Thoracic aorta (tissue), 2 donors: ENCODE data around the gene NUDC. TPM values are rescaled to one million over a fixed set of nuclear protein-coding genes. Genes with fewer than 3 reads are reported as not detected.
"Not testable (repeated sequence)": the region's sequence is repeated elsewhere in the genome, so short reads cannot be mapped to it uniquely, and the experiment has no call there.

Source experiments
- ATAC-seq: fragments of 150-250 bp; one replicate; pipeline ENCODE4 v1.8.0; 2017; ENCODE audit warnings: low read depth; ENCODE audit not compliant: insufficient number of reproducible peaks, low FRiP score
- DNase-seq: peaks from one replicate; pipeline ENCODE4 v3.0.0-alpha.2; 2020; ENCODE audit warnings: low spot score
- H3K27ac ChIP-seq, 2 donors: fragments of 200-600 bp; sonication (generic); 1 replicate in 1 of 2; 2 replicates in 1 of 2; pipeline ENCODE4 v1.5.1; 2016; ENCODE audit warnings: mild to moderate bottlenecking in 2 of 2, moderate library complexity in 2 of 2
- H3K27me3 ChIP-seq: fragments of 200-600 bp; sonication (generic); replicated peaks from 2 replicates; pipeline ENCODE4 v1.6.0; 2016; ENCODE audit warnings: mild to moderate bottlenecking; ENCODE audit not compliant: insufficient read depth
- H3K36me3 ChIP-seq: fragments of 200-600 bp; sonication (generic); one replicate; pipeline ENCODE4 v1.5.1; 2016
- H3K4me1 ChIP-seq, 2 donors: fragments of 200-600 bp; sonication (generic); 1 replicate in 1 of 2; 2 replicates in 1 of 2; pipeline versions ENCODE4 v1.5.1 to v1.6.0; 2016; ENCODE audit warnings: low read depth in 2 of 2, mild to moderate bottlenecking in 1 of 2; ENCODE audit not compliant: control insufficient read depth in 1 of 2
- H3K4me3 ChIP-seq: fragments of 200-600 bp; sonication (generic); 2 replicates; pipeline ENCODE4 v1.5.1; 2016; ENCODE audit warnings: mild to moderate bottlenecking
- H3K9me3 ChIP-seq: fragments of 200-600 bp; sonication (generic); 2 replicates; pipeline ENCODE4 v1.5.1; 2016
- total RNA-seq, 2 donors: library from RNA; depleted of rRNA; stranded (reverse); fragments of >200 nt; gene quantifications; one replicate each; pipeline versions ENCODE4 v1.1.0 to v1.2.3, GENCODE V29; 2016
- TF ChIP-seq, protein P1 (sequence below): fragments of 200-600 bp; sonication (generic); IDR thresholded peaks from one replicate; pipeline ENCODE4 v1.5.1; 2019; ENCODE audit warnings: antibody characterized with exemption

NUDC gene
- total RNA-seq, 2 donors from 2014 or later: 36.8 to 56.4 TPM

DNA sequence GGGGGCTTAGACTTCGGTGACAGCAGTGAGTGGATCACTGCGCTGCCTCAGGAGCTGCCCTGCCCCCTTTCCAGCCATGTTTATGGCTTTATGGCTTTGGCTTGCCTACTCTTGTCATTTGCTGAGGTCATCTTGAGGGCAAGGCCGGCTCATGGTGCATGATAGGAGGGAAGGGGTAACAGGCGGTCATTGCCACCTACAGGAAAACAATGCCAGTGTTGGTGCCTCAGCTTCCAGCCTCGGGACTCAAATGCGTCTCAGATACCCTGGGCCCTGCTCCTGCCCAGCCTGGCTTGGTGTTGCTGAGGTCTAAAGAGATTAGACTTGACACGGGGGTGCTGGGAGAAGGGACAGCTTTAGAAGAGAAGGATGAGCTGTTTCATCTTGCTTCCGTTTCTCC, 24.2 kb downstream of the NUDC start:
- Histone ChIP-seq H3K27me3 (no peaks in the 10 kb centered on the region), H3K4me1 (no peaks in the 10 kb centered on the region), H3K4me3 (no peak overlapping the region), H3K27ac (no peak overlapping the region), H3K36me3 (peaks cover 46% of the 10 kb centered on the region), H3K9me3 (no peaks in the 10 kb centered on the region)
- TF ChIP-seq, protein P1, sequence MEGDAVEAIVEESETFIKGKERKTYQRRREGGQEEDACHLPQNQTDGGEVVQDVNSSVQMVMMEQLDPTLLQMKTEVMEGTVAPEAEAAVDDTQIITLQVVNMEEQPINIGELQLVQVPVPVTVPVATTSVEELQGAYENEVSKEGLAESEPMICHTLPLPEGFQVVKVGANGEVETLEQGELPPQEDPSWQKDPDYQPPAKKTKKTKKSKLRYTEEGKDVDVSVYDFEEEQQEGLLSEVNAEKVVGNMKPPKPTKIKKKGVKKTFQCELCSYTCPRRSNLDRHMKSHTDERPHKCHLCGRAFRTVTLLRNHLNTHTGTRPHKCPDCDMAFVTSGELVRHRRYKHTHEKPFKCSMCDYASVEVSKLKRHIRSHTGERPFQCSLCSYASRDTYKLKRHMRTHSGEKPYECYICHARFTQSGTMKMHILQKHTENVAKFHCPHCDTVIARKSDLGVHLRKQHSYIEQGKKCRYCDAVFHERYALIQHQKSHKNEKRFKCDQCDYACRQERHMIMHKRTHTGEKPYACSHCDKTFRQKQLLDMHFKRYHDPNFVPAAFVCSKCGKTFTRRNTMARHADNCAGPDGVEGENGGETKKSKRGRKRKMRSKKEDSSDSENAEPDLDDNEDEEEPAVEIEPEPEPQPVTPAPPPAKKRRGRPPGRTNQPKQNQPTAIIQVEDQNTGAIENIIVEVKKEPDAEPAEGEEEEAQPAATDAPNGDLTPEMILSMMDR: no peak
- no peak for ATAC-seq
- no peak for DNase-seq

DNA sequence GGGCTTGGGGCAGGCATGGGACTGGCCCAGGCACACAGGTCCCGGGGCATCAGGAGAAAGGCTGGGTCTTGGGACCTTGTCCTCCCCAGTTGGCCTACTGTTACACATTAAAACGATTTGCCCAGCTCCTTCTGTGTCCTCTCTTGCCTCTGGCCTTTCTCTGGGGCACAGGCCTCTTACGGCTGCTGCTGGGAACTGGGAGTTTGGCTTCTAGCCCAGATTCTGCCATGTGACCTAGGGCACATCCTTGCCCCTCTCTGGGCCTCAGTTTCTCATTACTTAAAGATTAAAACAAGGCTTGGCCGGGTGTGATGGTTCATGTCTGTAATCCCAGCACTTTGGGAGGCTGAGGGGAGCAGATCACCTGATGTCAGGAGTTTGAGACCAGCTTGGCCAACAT, 24.7 kb downstream of the NUDC start:
- Histone ChIP-seq H3K9me3 (no peaks in the 10 kb centered on the region), H3K4me1 (no peaks in the 10 kb centered on the region), H3K27me3 (no peaks in the 10 kb centered on the region), H3K27ac (no peak overlapping the region), H3K4me3 (no peak overlapping the region), H3K36me3 (peaks cover 44% of the 10 kb centered on the region)
- ATAC-seq (no peak), DNase-seq (no peak)
- TF ChIP-seq, protein P1: no peak

DNA sequence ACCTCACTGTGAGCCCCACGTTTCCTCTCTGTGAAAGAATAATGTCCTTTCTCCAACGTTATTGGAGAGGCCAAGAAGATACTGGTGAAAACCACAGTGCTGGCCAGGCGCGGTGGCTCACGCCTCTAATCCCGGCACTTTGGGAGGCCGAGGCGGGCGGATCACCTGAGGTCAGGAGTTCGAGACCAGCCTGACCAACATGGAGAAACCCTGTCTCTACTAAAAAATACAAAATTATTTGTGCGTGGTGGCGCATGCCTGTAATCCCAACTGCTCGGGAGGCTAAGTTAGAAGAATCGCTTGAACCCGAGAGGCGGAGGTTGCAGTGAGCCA, 27.1 kb downstream of the NUDC start:
- DNase-seq, H3K4me1 ChIP-seq, H3K27me3 ChIP-seq, H3K27ac ChIP-seq, H3K9me3 ChIP-seq, H3K4me3 ChIP-seq, ATAC-seq: not testable (repeated sequence)
- H3K36me3 ChIP-seq: peaks cover 21% of the 10 kb centered on the region

DNA sequence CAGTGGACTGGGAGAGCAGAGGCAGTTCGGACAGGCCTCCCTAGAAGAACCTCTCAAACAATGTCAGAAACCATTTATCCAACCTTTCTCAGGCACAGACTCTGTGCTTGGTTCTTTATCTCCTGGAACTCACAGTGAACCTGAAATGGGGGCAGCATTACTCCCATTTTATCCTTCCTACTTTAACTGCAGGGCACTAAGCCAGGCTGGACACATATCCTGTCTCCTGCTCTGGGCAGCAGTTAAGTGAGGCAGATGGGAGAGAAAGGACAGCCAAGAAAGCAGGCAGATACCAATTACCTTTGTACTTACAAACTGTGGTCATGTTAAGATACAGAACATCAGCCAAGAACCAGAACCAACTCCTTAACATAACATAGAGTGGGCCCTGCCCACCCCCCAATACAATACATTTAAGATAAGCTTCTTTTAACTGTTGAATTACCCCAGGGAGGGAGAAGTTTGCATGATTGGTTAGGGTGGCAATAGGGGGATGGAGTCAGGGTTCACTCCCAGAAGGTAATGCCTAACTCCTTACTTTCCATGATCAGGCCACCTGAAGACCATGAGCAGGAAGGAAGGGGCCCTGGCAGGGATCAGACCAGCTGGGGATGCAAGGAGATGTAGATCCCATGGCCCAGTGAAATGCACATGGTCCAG, 27.9 kb downstream of the NUDC start:
- no peaks in the 10 kb centered on the region for H3K4me1 ChIP-seq
- H3K36me3 ChIP-seq: peaks cover 15% of the 10 kb centered on the region
- no peak for ATAC-seq
- H3K27me3 ChIP-seq: no peaks in the 10 kb centered on the region
- TF ChIP-seq, protein P1: no peak
- DNase-seq: no peak
- no peak overlapping the region for H3K4me3 ChIP-seq
- H3K9me3 ChIP-seq: no peaks in the 10 kb centered on the region
- no peak overlapping the region for H3K27ac ChIP-seq

DNA sequence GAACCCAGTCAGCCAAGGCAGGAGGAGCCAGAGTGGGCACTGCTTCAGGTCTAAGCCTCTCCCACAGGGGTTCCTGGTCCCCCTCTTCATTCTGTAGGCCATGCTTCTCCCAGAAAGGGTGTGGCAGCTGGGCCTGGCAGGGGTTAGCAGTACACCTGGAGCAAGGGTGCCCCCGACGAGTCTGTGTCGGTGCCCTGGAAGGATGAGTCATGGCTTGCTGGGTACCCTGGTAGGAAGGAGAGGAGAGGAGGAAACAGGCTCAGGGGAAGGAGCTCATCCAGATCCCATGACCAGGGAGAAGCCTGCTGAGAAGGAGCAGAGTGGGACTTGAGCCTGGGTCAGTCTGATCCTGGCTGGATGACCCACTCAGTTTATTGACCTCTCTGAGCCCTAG, 28.4 kb downstream of the NUDC start:
- no peak for ATAC-seq
- no peaks in the 10 kb centered on the region for H3K27me3 ChIP-seq
- TF ChIP-seq, protein P1: no peak
- DNase-seq: no peak
- no peaks in the 10 kb centered on the region for H3K4me1 ChIP-seq
- peaks cover 11% of the 10 kb centered on the region for H3K36me3 ChIP-seq
- no peak overlapping the region for H3K4me3 ChIP-seq
- no peaks in the 10 kb centered on the region for H3K9me3 ChIP-seq
- no peak overlapping the region for H3K27ac ChIP-seq

DNA sequence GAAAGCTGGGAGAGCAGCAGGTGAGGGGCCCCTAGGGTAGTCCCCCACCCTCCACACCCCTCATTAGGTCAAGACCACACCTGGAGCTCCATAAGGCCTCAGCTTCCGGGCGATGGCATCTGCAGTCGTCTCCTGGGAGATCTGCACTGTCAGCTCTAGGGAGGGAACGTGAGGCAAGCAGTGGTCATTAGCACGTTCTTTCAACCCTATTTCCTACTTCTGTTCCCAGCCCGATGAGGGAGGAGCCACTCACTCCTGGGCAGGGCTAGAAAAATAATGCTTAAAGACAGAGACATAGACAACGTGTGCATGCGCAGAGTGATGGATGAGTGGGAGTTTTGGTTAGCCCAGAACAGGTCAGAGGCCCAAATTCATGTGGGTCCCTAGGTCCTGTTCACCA, 29.1 kb downstream of the NUDC start:
- Histone ChIP-seq H3K27me3 (no peaks in the 10 kb centered on the region), H3K4me1 (no peaks in the 10 kb centered on the region), H3K36me3 (peaks cover 8% of the 10 kb centered on the region), H3K4me3 (no peak overlapping the region), H3K9me3 (no peaks in the 10 kb centered on the region), H3K27ac (no peak overlapping the region)
- no peak for DNase-seq
- TF ChIP-seq, protein P1: no peak
- no peak for ATAC-seq
